HG02763 (cell line): Measurements from ENCODE around the gene MRPS12.

Experiments used
- ATAC-seq: cut with Tn5 transposase; IDR thresholded peaks from one replicate; pipeline ENCODE4 v1.9.1; 2021; ENCODE audit warnings: mild to moderate bottlenecking, moderate library complexity; ENCODE audit not compliant: unreplicated experiment

The MRPS12 gene

GRCh38 chr19:38910488-38910887 is 20.3 kb upstream of the MRPS12 start:
- no peak for ATAC-seq

- ATAC-seq, result no peak
Observed at GRCh38 chr19:38911388-38912001, 19.2 kb upstream of the MRPS12 start.

- no peak for ATAC-seq
Observed at GRCh38 chr19:38912600-38913514, 17.9 kb upstream of the MRPS12 start.

GRCh38 chr19:38913958-38914357 is 16.8 kb upstream of the MRPS12 start:
- no peak for ATAC-seq

- no peak for ATAC-seq
Observed at GRCh38 chr19:38915329-38916321, 15.1 kb upstream of the MRPS12 start.

- no peak for ATAC-seq
Observed at GRCh38 chr19:38917516-38917915, 13.2 kb upstream of the MRPS12 start.

GRCh38 chr19:38917921-38918491 is 12.7 kb upstream of the MRPS12 start:
- ATAC-seq, result no peak

GRCh38 chr19:38918526-38918925 is 12.2 kb upstream of the MRPS12 start:
- ATAC-seq, result no peak

- no peak for ATAC-seq
Observed at GRCh38 chr19:38919837-38920601, 10.7 kb upstream of the MRPS12 start.

- no peak for ATAC-seq
Observed at GRCh38 chr19:38920602-38921419, 9.9 kb upstream of the MRPS12 start.

GRCh38 chr19:38921420-38922274 is 9.1 kb upstream of the MRPS12 start:
- ATAC-seq, result no peak

- no peak for ATAC-seq
Observed at GRCh38 chr19:38922482-38922881, 8.3 kb upstream of the MRPS12 start.

- no peak for ATAC-seq
Observed at GRCh38 chr19:38924388-38924787, 6.4 kb upstream of the MRPS12 start.

GRCh38 chr19:38928391-38929001 is 2.2 kb upstream of the MRPS12 start:
- ATAC-seq, result no peak

GRCh38 chr19:38929929-38930775 is 592 bp upstream of the MRPS12 start, which contains the start of gene SARS2:
Gene SARS2 (minus strand): TSS chr19:38930763. CDS start chr19:38930736, 27 bp downstream.
- peak; percentile 74 for ATAC-seq

GRCh38 chr19:38931521-38931793 is 713 bp downstream of the MRPS12 start:
- ATAC-seq, result no peak
